HCEC 1CT (cell line): ENCODE measurements around the gene GPR61.

Experiments
- DNase-seq: peaks from one replicate; pipeline ENCODE4 v3.0.0-alpha.2; 2017

The GPR61 gene

GRCh38 chr1:109537450-109538178, 2.1 kb upstream of the GPR61 start:
- no peak for DNase-seq

GRCh38 chr1:109538827-109539555, 681 bp upstream of the GPR61 start:
- DNase-seq = no peak

DNA sequence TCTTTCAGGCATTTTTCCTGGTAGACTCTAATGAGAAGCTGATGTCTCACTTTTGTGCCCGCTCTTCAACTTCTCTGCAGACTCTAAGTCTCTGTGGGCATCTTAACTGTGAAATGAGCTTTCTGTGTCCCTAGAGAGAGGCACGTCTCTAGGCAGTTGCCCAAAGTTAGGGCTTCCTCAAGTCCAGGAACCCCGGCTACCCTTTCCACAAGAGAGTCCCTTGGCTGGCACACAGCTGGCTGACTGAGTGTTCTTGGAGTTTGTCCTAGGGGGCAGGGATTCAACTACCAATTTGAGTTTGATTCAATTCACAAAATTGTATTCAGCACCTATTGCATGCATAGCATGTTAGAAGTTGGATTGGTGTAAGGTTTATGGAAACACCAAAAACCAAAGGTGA, 1.4 kb downstream of the GPR61 start:
- DNase-seq = no peak

DNA sequence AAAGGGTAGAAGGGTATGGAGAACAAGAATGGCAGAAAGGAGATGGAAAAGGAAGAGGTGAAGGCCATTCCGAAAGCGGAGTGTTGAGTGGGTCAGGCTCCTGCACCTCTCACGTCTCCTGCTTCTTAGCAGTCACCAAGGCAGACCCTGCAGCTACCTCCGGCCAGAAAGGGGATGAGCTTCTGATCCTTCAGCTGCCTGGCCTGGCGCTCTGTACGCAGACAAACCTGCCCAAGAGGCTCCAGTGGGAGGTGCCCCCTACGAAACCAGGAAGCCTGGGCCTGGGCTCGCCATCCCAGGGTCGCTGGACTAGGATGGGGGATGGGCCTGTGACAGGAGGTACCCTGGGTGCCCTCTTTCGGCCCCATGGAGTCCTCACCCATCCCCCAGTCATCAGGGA, 3.0 kb downstream of the GPR61 start:
- no peak for DNase-seq

DNA sequence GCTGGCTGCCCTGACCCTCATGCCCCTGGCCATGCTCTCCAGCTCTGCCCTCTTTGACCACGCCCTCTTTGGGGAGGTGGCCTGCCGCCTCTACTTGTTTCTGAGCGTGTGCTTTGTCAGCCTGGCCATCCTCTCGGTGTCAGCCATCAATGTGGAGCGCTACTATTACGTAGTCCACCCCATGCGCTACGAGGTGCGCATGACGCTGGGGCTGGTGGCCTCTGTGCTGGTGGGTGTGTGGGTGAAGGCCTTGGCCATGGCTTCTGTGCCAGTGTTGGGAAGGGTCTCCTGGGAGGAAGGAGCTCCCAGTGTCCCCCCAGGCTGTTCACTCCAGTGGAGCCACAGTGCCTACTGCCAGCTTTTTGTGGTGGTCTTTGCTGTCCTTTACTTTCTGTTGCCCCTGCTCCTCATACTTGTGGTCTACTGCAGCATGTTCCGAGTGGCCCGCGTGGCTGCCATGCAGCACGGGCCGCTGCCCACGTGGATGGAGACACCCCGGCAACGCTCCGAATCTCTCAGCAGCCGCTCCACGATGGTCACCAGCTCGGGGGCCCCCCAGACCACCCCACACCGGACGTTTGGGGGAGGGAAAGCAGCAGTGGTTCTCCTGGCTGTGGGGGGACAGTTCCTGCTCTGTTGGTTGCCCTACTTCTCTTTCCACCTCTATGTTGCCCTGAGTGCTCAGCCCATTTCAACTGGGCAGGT, 3.8 kb downstream of the GPR61 start:
- no peak for DNase-seq

GRCh38 chr1:109543988-109544735, 4.5 kb downstream of the GPR61 start:
- no peak for DNase-seq

- peak; percentile 83 for DNase-seq
Measured at GRCh38 chr1:109546311-109547109, 6.8 kb downstream of the GPR61 start.

GRCh38 chr1:109547463-109548320, 8.0 kb downstream of the GPR61 start:
- peak; percentile 11 for DNase-seq

DNA sequence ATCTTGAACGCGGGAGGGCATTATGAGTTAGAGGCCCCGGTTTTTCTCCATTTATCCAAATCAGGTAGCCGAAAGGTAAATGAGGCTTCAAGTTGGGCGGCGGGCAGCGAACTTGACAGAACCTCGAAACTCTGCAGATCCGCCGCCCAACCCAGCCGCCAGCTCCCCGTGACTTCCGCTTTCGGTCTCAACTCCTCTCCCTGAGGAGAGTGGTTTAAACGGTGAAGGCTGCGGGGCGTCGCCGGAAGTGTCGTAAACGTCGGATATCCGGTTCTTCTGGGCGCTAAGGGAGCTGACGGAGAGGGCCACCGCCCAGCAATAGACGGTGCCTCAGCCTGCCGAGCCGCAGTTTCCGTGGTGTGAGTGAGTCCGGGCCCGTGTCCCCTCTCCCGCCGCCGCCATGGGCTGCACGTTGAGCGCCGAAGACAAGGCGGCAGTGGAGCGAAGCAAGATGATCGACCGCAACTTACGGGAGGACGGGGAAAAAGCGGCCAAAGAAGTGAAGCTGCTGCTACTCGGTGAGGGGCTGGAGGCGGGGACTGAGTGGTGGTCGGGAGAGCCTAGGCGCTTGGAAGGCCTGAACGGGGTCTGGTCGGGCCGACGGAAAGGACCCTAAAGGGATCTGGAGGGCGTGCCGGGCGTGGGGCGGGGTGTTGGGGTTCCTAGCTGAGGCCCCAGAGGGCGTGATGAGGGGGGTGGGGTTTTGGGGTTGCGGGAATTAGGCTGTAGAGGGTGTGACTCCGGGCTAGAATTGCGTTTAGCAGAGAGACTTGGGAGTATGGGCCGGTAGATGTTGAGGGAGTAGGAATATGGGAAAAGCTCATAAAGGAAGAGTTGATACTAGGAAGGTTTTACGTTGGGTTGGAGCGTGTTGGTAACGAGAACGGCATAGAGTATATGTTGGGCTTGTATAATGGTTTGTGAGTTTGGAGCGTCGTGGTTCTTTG, 8.9 kb downstream of the GPR61 start, which contains the start of gene GNAI3:
Gene GNAI3, plus strand, starts transcription at position 295 of the 947 bp plus-strand sequence. Its CDS starts 106 bp downstream, at position 401.
- DNase-seq = peak; percentile 95

- peak; percentile 28 for DNase-seq
Measured at GRCh38 chr1:109556563-109556962, 16.9 kb downstream of the GPR61 start.

DNA sequence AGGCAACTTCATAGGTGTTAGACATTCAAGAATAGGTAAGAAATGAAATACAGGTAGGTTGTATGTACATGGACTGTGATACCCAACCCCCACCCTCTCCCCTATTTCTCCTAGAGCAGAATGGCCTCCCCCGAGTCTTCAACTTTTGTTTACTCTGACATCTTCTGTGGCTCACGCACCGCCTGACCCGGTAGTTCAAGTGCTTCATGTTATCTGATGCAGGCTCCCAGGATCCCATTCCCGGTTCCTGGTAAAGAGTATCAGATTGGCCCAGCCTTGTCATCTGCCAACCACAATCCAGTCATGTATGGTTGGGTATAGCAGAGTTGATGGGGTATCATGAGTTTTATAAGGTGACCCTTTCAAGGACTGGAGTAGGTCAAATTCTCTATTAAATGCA, 17.8 kb downstream of the GPR61 start:
- no peak for DNase-seq

GRCh38 chr1:109559995-109560394, 20.3 kb downstream of the GPR61 start:
- no peak for DNase-seq

DNA sequence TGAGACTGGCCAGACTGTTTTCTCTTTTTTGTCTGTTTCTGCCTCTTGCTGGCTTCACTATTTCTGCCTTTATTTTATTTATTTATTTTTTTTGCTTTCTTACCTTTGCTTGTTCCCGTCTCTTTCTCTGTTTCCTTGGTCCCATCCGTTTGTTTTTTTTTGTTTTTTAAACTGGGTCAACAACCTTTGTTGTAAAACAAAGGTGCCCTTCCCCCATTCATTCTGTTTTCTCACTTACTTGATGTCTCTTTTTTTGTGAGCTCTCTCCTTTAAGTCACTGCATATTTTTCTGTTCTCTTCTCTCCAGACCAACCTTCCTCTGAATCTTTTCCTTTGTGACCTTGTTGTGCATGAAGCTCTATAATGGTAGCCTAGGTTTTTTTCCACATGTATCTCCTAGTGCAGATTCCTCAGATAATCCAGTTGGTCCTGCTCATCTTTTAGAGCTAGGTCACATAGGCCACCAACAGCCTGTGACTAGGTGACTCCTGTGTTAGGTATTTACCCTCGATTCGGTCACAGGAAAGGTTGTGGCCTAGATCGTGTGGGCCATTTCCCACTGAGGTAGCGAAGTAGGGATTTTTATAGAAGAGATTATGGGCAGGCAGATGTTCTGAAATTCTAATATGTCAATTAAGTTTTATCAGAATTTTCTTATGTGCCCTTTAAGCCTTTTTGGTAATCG, 24.7 kb downstream of the GPR61 start:
- no peak for DNase-seq

DNA sequence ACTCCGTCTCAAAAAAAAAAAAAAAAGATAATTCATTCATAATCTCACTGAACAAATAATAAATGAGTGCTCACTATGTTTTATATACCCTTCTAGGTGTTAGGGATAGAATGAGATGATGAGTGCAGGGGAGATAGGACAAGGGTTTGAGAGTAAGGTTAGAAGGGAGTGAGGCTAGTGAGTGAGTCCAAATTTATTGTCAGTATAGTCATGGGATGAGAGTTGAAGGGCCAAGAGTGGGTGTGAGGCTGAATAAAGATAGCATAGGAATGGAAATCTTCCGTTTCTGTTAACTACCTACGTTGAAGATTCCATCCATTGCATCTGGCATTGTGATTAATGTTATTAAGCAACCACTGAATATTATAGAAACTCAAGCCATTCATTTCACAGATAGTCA, 25.6 kb downstream of the GPR61 start:
- DNase-seq = no peak

DNA sequence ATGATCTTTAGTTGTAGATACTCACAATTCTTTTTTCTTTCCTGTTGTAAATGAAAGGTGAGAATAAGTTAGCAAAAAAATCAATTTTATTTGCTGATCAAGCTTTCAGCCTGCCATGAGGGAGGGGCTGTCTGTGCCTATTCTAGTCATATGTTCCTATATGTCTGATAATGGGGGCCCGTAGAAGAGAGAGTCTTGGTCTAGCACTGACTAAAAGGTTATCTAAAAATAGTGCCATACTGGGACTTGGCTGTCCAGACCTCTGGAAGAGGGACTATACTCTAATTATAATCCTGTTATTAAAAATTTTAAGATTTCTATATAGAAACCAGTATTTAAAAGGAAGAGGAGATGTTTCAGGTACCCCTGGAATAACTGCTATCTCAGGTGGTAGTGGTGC, 27.3 kb downstream of the GPR61 start:
- no peak for DNase-seq

- DNase-seq = no peak
Measured at GRCh38 chr1:109567877-109568672, 28.4 kb downstream of the GPR61 start.

DNA sequence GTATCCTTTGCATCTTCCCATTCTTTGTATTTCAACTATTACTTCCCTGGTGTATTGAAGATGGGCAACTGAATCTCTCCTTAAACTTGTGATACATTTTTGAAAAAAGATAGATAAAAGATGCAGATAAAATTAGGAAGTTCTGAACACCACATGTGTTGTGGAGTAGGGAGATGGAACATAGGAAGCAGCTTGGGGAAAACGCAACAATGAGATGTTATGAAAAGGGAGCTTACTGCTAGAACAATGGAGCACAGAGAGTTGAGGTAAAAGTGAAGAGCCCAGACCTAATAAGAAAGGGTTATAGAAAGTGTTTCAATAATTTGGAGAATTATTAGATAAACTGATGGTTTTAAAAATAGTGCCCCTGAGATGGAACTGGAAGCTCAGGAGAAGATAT, 29.7 kb downstream of the GPR61 start:
- no peak for DNase-seq

DNA sequence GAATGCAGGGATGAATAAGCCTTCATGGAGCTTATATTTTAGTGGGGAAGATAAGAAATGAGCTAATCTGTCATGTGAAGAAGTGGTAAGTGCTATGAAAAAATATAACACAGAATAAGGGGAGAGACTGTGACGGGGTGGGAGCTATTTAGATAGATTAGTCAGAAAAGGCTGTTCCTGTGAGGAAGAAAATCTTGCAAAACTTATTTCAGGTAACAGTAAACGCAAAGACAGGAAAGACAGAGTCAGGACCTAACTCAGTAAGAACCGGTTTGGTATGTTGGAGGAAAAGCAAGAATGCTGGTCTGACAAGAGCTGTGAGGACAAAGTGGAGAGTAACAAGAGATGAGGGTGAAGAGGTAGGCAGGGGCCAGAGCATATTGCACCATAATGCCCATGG, 30.7 kb downstream of the GPR61 start:
- no peak for DNase-seq

DNA sequence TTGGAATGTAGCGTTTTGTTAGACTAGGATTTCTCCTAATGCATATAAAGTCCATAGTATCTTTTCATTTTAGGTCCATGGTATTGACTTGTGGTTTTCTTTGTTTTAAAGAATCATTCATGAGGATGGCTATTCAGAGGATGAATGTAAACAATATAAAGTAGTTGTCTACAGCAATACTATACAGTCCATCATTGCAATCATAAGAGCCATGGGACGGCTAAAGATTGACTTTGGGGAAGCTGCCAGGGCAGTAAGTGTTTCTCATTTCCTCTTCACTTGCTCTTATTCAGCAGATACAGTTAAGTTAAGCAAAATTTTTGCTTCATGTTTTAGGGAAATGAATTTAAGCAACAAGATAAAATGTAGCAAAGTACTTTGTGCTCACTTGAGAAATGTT, 34.1 kb downstream of the GPR61 start:
- DNase-seq = no peak
